Mesendoderm (in vitro differentiated cells): ENCODE measurements around the gene ASCL5.
A peak's percentile ranks its signal among the peaks of the same experiment; 100 is the strongest.

ENCODE experiments used
- DNase-seq: peaks from one replicate; pipeline ENCODE4 v3.0.0; 2013
- H2AK5ac ChIP-seq: 2 replicates; pipeline ENCODE4 v1.6.1; 2013; ENCODE audit warnings: low read length, inconsistent platforms
- H2BK120ac ChIP-seq: 2 replicates; pipeline ENCODE4 v1.6.1; 2013; ENCODE audit warnings: low read depth, mild to moderate bottlenecking, low read length, moderate library complexity, mixed read lengths
- H2BK15ac ChIP-seq: replicated peaks from 2 replicates; pipeline ENCODE4 v1.6.1; 2013; ENCODE audit warnings: low read depth, mild to moderate bottlenecking, moderate library complexity
- H2BK5ac ChIP-seq: 2 replicates; pipeline ENCODE4 v1.6.1; 2013; ENCODE audit warnings: low read length, inconsistent platforms
- H3K18ac ChIP-seq: 2 replicates; pipeline ENCODE4 v1.6.1; 2013; ENCODE audit warnings: mild to moderate bottlenecking, low read length, mixed read lengths
- H3K23ac ChIP-seq: one replicate; pipeline ENCODE4 v1.6.1; 2013; ENCODE audit warnings: low read length
- H3K27ac ChIP-seq: 2 replicates; pipeline ENCODE4 v1.5.1; 2013; ENCODE audit warnings: low read depth, mild to moderate bottlenecking, inconsistent platforms, low read length, moderate library complexity
- H3K27me3 ChIP-seq: 2 replicates; pipeline ENCODE4 v1.6.1; 2013; ENCODE audit warnings: low read length, control low read depth, mild to moderate bottlenecking, inconsistent platforms; ENCODE audit not compliant: insufficient read depth, poor library complexity
- H3K36me3 ChIP-seq: 2 replicates; pipeline ENCODE4 v1.6.1; 2013; ENCODE audit warnings: low read length, inconsistent platforms; ENCODE audit not compliant: control insufficient read depth, insufficient read depth
- H3K4ac ChIP-seq: one replicate; pipeline ENCODE4 v1.6.1; 2013; ENCODE audit warnings: low read depth, mild to moderate bottlenecking, low read length, moderate library complexity
- H3K4me1 ChIP-seq: 2 replicates; pipeline ENCODE4 v1.6.1; 2013; ENCODE audit warnings: low read depth, low read length, inconsistent platforms; ENCODE audit not compliant: control insufficient read depth
- H3K4me2 ChIP-seq: 2 replicates; pipeline ENCODE4 v1.6.1; 2013; ENCODE audit warnings: low read length
- H3K4me3 ChIP-seq: 2 replicates; pipeline ENCODE4 v1.5.1; 2013; ENCODE audit warnings: mild to moderate bottlenecking, low read length
- H3K56ac ChIP-seq: one replicate; pipeline ENCODE4 v1.6.1; 2013; ENCODE audit warnings: low read length
- H3K79me1 ChIP-seq: 2 replicates; pipeline ENCODE4 v1.6.1; 2013; ENCODE audit warnings: low read length, inconsistent platforms
- H3K79me2 ChIP-seq: 2 replicates; pipeline ENCODE4 v1.6.1; 2013; ENCODE audit warnings: mild to moderate bottlenecking, low read length; ENCODE audit not compliant: control insufficient read depth, insufficient read depth
- H3K9ac ChIP-seq: 2 replicates; pipeline ENCODE4 v1.6.1; 2013; ENCODE audit warnings: low read length, inconsistent platforms
- H4K5ac ChIP-seq: one replicate; pipeline ENCODE4 v1.6.1; 2013; ENCODE audit warnings: low read length
- H4K8ac ChIP-seq: one replicate; pipeline ENCODE4 v1.6.1; 2013; ENCODE audit warnings: low read depth, mild to moderate bottlenecking, control low read depth, low read length, moderate library complexity
- WGBS: extraction: QIAGEN DNeasy Blood & Tissue Kit; methylation state at CpG from one replicate; pipeline ENCODE4 v1.1.7; 2013; ENCODE audit warnings: low lambda C conversion rate, missing lambda C conversion rate; ENCODE audit not compliant: insufficient coverage; ENCODE audit errors: extremely low coverage; 5-methylcytosine and 5-hydroxymethylcytosine counted together

The ASCL5 gene

GRCh38 chr1:201119206-201120197, 7.5 kb downstream of the ASCL5 start:
- peak; percentile 74 for DNase-seq
- Histone ChIP-seq H3K27ac (no peak overlapping the region), H2BK5ac (no peak overlapping the region), H2BK15ac (no peak overlapping the region), H3K27me3 (no peaks in the 10 kb centered on the region), H3K4me2 (no peak overlapping the region), H3K36me3 (no peaks in the 10 kb centered on the region), H3K23ac (no peak overlapping the region), H4K5ac (no peak overlapping the region), H3K4me1 (no peaks in the 10 kb centered on the region), H3K56ac (no peak overlapping the region), H4K8ac (no peak overlapping the region), H3K4ac (no peak overlapping the region), H2AK5ac (no peak overlapping the region), H2BK120ac (no peak overlapping the region), H3K18ac (no peak overlapping the region), H3K79me1 (no peaks in the 10 kb centered on the region), H3K79me2 (no peaks in the 10 kb centered on the region), H3K4me3 (no peak overlapping the region), H3K9ac (no peak overlapping the region)
- WGBS: no CpG with 5 or more reads among the region's 14 CpGs

- H3K23ac ChIP-seq: no peak overlapping the region
- peak; percentile 27 for DNase-seq
- no peak overlapping the region for H3K4me2 ChIP-seq
- WGBS: no CpG with 5 or more reads among the region's 2 CpGs
- H3K36me3 ChIP-seq: no peaks in the 10 kb centered on the region
- no peak overlapping the region for H4K8ac ChIP-seq
- H3K27ac ChIP-seq: no peak overlapping the region
- no peak overlapping the region for H2BK5ac ChIP-seq
- H3K9ac ChIP-seq: no peak overlapping the region
- no peak overlapping the region for H2BK15ac ChIP-seq
- no peak overlapping the region for H3K4me3 ChIP-seq
- H3K79me1 ChIP-seq: no peaks in the 10 kb centered on the region
- no peaks in the 10 kb centered on the region for H3K27me3 ChIP-seq
- H4K5ac ChIP-seq: no peak overlapping the region
- no peak overlapping the region for H3K56ac ChIP-seq
- no peak overlapping the region for H3K18ac ChIP-seq
- H3K4me1 ChIP-seq: no peaks in the 10 kb centered on the region
- H3K4ac ChIP-seq: no peak overlapping the region
- H2AK5ac ChIP-seq: no peak overlapping the region
- H3K79me2 ChIP-seq: no peaks in the 10 kb centered on the region
- no peak overlapping the region for H2BK120ac ChIP-seq
Observed at GRCh38 chr1:201116091-201116490, 10.9 kb downstream of the ASCL5 start.

GRCh38 chr1:201115390-201115937, 11.5 kb downstream of the ASCL5 start:
- no peaks in the 10 kb centered on the region for H3K4me1 ChIP-seq
- no peak overlapping the region for H3K27ac ChIP-seq
- no peaks in the 10 kb centered on the region for H3K36me3 ChIP-seq
- H3K27me3 ChIP-seq: no peaks in the 10 kb centered on the region
- H3K56ac ChIP-seq: no peak overlapping the region
- H2BK5ac ChIP-seq: no peak overlapping the region
- H3K23ac ChIP-seq: no peak overlapping the region
- H3K4ac ChIP-seq: no peak overlapping the region
- H3K4me2 ChIP-seq: no peak overlapping the region
- H2BK120ac ChIP-seq: no peak overlapping the region
- H3K79me1 ChIP-seq: no peaks in the 10 kb centered on the region
- no peak overlapping the region for H3K18ac ChIP-seq
- no peak overlapping the region for H4K5ac ChIP-seq
- WGBS: no CpG with 5 or more reads among the region's 25 CpGs
- no peak for DNase-seq
- H3K9ac ChIP-seq: no peak overlapping the region
- H3K4me3 ChIP-seq: no peak overlapping the region
- no peak overlapping the region for H2BK15ac ChIP-seq
- no peak overlapping the region for H2AK5ac ChIP-seq
- no peak overlapping the region for H4K8ac ChIP-seq
- no peaks in the 10 kb centered on the region for H3K79me2 ChIP-seq

- WGBS: no CpG with 5 or more reads among the region's 88 CpGs
Observed at GRCh38 chr1:201114245-201115131, 12.5 kb downstream of the ASCL5 start.

GRCh38 chr1:201113451-201114244, 13.3 kb downstream of the ASCL5 start:
- Histone ChIP-seq H2BK5ac (no peak overlapping the region), H3K56ac (peak overlapping the region; percentile 69), H3K36me3 (no peaks in the 10 kb centered on the region), H4K8ac (no peak overlapping the region), H3K27ac (no peak overlapping the region), H4K5ac (no peak overlapping the region), H2BK120ac (no peak overlapping the region), H3K18ac (no peak overlapping the region), H3K9ac (no peak overlapping the region), H2AK5ac (no peak overlapping the region), H3K4me1 (no peaks in the 10 kb centered on the region), H3K79me2 (no peaks in the 10 kb centered on the region), H3K79me1 (no peaks in the 10 kb centered on the region), H3K4me2 (peak overlapping the region; percentile 28), H2BK15ac (no peak overlapping the region), H3K27me3 (no peaks in the 10 kb centered on the region), H3K4ac (no peak overlapping the region), H3K23ac (no peak overlapping the region), H3K4me3 (no peak overlapping the region)
- no CpG with 5 or more reads among the region's 17 CpGs for WGBS
- no peak for DNase-seq

More at GRCh38 chr1:201114245-201115131, 12.5 kb downstream of the ASCL5 start:
- H4K5ac ChIP-seq: no peak overlapping the region
- peak overlapping the region; percentile 63 for H3K4me3 ChIP-seq
- H2BK15ac ChIP-seq: no peak overlapping the region
- H3K23ac ChIP-seq: peak overlapping the region; percentile 74
- no peak overlapping the region for H3K18ac ChIP-seq
- H3K4me1 ChIP-seq: no peaks in the 10 kb centered on the region
- H3K9ac ChIP-seq: peak overlapping the region; percentile 72
- H3K4me2 ChIP-seq: peak overlapping the region; percentile 93
- H3K56ac ChIP-seq: peak overlapping the region; percentile 87
- H3K27me3 ChIP-seq: no peaks in the 10 kb centered on the region
- no peaks in the 10 kb centered on the region for H3K79me2 ChIP-seq
- no peak overlapping the region for H2BK120ac ChIP-seq
- H3K36me3 ChIP-seq: no peaks in the 10 kb centered on the region
- peak; percentile 97 for DNase-seq
- H2AK5ac ChIP-seq: no peak overlapping the region
- no peak overlapping the region for H2BK5ac ChIP-seq
- H4K8ac ChIP-seq: no peak overlapping the region
- H3K27ac ChIP-seq: no peak overlapping the region
- H3K4ac ChIP-seq: no peak overlapping the region
- no peaks in the 10 kb centered on the region for H3K79me1 ChIP-seq
